ENCODE results near the gene LDLRAD3. TPM values are rescaled to one million over a fixed set of nuclear protein-coding genes. Genes with fewer than 3 reads are reported as not detected.
"Not testable (repeated sequence)": the region's sequence is repeated elsewhere in the genome, so short reads cannot be mapped to it uniquely, and the experiment has no call there.

The LDLRAD3 gene
- total RNA-seq, 1 donor from 2014 or later, result 1.6 TPM

DNA sequence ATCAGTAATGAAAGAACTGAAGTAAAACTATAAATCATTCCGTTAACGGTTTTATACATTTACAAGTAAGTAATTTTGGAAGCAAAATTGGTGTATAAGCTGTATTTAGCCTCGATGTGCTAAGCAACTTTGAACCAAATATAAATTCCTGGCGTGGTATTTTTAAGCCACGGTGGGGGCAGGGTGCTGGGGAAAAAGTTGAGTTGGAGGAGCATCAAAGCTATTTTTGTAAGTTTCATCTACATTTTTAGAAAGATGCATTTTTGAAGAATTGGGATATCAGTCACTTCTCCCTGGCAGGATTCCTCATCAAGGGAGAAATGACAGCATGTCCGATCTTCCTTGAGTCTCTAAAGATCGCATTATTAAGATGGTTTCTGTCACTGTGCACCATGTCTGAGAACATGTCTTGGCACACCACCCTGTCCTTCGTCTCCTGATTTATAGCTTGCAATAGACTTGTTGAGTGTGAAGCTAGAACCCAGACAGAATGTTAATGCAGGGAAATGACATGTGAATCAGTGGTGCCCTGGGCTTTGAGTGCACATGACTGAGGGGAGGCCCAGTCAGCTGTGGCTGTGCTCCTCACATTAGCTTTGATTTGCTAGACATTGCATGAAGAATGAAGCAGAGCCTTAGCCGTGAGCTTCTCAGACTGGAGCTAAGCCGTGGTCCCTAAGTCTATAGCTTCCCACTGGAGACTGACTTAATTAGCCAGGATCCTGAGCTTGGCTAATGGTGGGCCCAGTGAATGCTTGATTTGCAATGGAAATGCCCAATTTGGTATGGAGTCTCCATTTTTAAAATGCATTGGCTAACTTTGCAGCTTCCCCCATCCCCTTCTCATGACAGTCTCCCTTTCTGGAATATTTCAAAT, 218.4 kb downstream of the LDLRAD3 start:
- DNase-seq, result no peak
- intact Hi-C loops (cut with micrococcal nuclease), result no loop called here
- ATAC-seq, result peak; percentile 13

DNA sequence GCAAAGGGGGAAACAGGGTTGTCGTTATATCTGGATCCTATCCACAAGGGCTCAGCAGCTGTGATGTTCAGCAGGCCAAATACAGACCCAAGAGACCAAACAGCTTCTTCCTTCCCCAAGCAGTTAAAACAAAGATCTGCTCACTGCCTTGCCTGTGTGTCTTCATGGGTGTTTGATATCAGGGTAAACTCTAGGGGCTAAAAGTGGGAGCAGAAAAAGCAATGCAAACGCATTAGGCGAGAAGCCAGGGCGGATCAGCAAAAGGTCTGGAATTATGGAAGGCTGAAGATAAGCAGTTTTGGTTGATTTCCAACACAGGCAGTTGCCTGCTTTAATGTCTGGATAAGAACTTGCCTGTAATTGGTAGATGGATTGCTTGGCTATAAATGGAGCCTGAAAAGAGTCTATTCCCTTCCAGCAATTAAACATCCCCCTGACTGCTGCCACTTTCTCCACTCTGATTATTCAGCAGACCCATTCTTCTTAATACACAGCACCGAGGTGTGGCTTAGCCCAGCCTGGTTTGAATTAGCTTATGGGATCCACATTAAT, 219.1 kb downstream of the LDLRAD3 start:
- peak; percentile 86 for ATAC-seq

DNA sequence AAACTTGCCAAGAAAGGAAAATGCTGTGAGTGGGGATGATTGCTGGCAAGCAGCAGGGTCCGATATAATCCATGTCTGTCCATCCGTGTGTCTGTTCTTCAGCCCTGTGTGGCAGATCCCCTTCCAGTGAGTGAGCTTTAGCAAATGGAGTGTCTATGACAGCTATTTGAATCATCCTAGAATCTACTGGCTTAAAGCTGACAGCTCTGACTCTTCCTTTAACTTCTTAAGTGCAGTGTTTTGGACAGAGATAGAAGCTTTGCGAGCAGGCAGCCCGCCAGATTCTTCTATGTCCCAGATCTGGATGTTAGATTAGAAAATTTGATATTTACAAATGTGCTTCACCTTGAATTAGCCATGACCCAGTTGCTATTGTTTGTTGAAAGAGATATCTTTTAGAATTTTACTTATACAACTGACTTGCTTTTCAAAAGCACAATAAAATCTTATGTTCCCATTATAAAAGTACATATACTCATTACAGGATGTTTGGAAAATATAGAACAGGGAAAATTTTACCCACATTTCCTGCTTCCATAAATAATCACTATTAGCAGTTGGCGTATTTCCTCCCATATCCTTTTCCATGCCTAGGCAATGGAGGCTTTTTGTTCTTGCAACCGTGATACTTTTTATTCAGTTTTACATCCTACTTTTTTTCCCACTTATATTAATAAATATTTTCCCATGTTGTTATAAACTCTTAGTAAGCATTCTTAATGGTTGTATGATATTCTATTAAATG, 220.8 kb downstream of the LDLRAD3 start:
- intact Hi-C loops (cut with micrococcal nuclease), result no loop called here
- no peak for DNase-seq
- no peak for ATAC-seq

More for the DNA sequence above, 219.1 kb downstream of the LDLRAD3 start:
- intact Hi-C loops (cut with micrococcal nuclease), result no loop called here
- no peak for DNase-seq

GRCh38 chr11:36165621-36166397, 221.9 kb downstream of the LDLRAD3 start:
- ATAC-seq, result no peak
- no peak for DNase-seq
- intact Hi-C loops (cut with micrococcal nuclease), result no loop called here

- intact Hi-C loops (cut with micrococcal nuclease), result no loop called here
- DNase-seq, result no peak
- no peak for ATAC-seq
These were observed 223.2 kb downstream of the LDLRAD3 start for GRCh38 chr11:36167073-36167472.

- no peak for DNase-seq
- intact Hi-C loops (cut with micrococcal nuclease), result no loop called here
- no peak for ATAC-seq
These were observed 223.9 kb downstream of the LDLRAD3 start for GRCh38 chr11:36167729-36168128.

DNA sequence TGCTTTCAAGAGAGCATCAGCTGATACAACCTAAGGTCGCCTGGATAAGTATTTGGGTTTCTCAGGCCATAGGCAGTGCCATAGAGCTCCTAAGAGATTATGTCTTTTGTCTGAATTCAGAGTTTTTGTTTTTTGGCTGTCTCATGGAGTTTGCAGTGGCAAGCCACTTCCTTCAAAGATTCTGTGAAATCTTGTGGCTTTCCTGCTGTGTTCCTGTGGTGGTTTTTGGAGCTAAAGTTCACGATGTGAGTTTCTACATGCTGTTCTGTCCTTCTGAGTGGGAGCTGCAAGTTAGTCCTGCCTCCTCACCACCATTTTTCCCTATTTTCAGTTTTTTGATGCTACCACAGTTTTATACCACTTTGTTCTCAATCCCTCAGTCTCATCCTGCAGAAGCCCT, 234.0 kb downstream of the LDLRAD3 start:
- intact Hi-C loops (cut with micrococcal nuclease), result no loop called here
- no peak for DNase-seq
- no peak for ATAC-seq

DNA sequence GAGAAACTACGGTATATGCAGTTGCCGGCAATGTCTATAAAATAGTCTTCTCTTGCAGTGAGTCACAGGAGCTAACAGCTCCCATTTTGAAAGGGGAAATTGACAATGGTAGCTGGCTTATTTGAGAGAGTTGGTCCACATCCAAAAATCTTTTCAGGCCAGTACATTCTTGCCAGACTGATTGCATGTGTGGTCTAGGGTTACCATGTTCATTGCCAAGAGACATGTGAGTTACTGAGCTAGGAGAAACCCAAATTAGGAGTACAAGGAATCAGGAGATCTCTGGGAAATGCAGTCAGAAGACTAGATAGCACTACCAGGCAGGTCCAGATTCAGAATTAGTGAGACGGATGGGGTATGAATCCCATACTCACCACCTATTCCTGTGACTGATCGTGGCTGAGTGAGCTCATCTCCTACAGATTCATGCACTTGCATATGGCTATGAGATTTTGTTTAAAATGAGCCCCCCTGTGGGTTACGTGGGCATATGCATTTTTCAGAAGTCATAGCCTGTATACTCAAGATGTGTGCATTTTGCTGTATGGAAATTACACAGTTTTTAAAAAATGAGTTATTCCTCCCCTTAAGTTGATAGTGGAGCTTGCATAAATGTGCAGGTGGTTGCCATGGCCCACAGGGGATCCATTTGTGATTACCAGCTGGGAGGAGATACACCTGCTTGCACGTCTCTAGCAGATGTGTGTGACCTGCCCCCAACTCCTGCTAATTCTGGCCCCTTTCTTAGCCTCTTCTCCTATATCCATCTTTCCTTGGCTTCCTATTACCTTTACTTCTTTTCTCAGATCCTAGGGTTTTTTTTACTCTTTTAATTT, 242.7 kb downstream of the LDLRAD3 start:
- ATAC-seq (peak; percentile 81), DNase-seq (no peak)
- intact Hi-C loops (cut with micrococcal nuclease), result no loop called here

GRCh38 chr11:36187622-36188021, 243.8 kb downstream of the LDLRAD3 start:
- DNase-seq, result no peak
- intact Hi-C loops (cut with micrococcal nuclease), result no loop called here
- no peak for ATAC-seq

DNA sequence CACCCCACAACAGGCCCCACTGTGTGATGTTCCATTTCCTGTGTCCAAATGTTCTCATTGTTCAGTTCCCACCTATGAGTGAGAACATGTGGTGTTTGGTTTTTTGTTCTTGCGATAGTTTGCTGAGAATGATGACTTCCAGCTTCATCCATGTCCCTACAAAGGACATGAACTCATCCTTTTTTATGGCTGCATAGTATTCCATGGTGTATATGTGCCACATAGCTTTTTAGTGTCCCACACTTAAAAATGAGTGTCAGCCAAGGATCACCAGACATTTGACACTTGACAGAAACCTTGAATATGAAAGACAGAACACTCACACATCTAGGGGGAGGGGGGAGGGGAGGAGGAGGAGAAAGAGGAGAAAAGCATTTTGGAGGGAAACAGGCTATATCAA, 245.9 kb downstream of the LDLRAD3 start:
- intact Hi-C loops (cut with micrococcal nuclease); DNase-seq; ATAC-seq: not testable (repeated sequence)

DNA sequence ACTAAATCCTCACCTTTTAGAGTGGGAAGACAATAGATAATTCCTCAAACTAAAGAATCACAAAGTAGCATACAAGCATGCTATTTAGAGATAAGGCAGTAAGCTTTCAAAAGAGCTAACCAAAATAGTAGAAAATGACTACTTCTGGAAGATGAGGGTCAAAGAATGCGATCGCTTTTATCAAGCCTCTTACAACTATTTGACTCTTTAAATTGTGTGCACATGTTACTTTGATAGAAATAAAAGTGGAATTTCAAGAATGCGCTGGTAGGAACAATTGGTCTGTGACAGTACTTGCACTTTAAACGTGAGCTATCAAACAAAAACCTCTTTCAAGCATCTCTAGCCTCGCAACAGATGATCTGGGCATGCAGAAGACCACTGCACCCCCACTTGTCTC, 248.1 kb downstream of the LDLRAD3 start:
- DNase-seq, result no peak

GRCh38 chr11:36192425-36193289, 248.8 kb downstream of the LDLRAD3 start:
- ATAC-seq, result no peak
- intact Hi-C loops (cut with micrococcal nuclease), result no loop called here
- no peak for DNase-seq

More for the DNA sequence above, 248.1 kb downstream of the LDLRAD3 start:
- no peak for ATAC-seq
- intact Hi-C loops (cut with micrococcal nuclease), result no loop called here

- DNase-seq (no peak), ATAC-seq (no peak)
- intact Hi-C loops (cut with micrococcal nuclease), result no loop called here
These were observed 249.4 kb downstream of the LDLRAD3 start for GRCh38 chr11:36193290-36193619.

DNA sequence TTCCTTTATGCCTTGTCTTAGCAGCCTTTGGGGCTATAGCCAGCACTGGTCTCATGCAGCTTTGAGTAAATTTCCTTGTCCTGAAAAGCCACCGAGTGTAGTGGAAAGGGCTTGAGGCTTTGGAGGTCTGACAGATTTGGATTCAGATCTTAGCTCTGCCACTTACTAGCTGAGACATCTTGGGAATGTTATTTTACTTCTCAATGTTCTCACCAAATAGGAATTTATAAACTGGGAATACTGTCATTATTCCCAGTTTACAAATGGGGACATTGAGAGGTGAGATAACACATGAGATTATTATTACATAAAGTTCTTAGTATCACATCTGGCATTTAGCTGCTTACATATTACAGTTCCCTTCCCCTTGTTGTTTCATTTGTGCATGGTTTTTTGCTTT, 249.9 kb downstream of the LDLRAD3 start:
- no peak for ATAC-seq
- intact Hi-C loops (cut with micrococcal nuclease), result no loop called here
- no peak for DNase-seq

GRCh38 chr11:36195496-36196354, 251.9 kb downstream of the LDLRAD3 start:
- DNase-seq (no peak), ATAC-seq (peak; percentile 92)
- intact Hi-C loops (cut with micrococcal nuclease), result no loop called here

GRCh38 chr11:36196411-36196998, 252.6 kb downstream of the LDLRAD3 start:
- peak; percentile 86 for ATAC-seq
- intact Hi-C loops (cut with micrococcal nuclease), result no loop called here

More at GRCh38 chr11:36196411-36196998, 252.6 kb downstream of the LDLRAD3 start:
- DNase-seq, result no peak
